Gastrocnemius medialis (tissue), 4 donors: ENCODE data around the gene SYNJ2.

ENCODE experiments used
- POLR2A ChIP-seq, 2 donors: fragments of 450-650 bp; IDR thresholded peaks; one replicate each; pipeline ENCODE4 v1.6.1; 2017; ENCODE audit warnings: antibody characterized with exemption in 2 of 2, mild to moderate bottlenecking in 2 of 2, moderate library complexity in 2 of 2
- TF ChIP-seq, protein P1 (sequence below), 5 experiments: fragments of 450-650 bp in 3 of 5; fragments of 200-600 bp in 2 of 5; sonication (generic) in 2 of 5; IDR thresholded peaks in 4 of 5; conservative IDR thresholded peaks in 1 of 5; 1 replicate in 4 of 5; 2 replicates in 1 of 5; pipeline ENCODE4 v1.5.1; 2016 to 2019; ENCODE audit warnings: antibody characterized with exemption in 5 of 5, mild to moderate bottlenecking in 3 of 5, moderate library complexity in 3 of 5

GRCh38 chr6:158047127-158047518, 65.5 kb downstream of the SYNJ2 start:
- TF ChIP-seq, protein P1, sequence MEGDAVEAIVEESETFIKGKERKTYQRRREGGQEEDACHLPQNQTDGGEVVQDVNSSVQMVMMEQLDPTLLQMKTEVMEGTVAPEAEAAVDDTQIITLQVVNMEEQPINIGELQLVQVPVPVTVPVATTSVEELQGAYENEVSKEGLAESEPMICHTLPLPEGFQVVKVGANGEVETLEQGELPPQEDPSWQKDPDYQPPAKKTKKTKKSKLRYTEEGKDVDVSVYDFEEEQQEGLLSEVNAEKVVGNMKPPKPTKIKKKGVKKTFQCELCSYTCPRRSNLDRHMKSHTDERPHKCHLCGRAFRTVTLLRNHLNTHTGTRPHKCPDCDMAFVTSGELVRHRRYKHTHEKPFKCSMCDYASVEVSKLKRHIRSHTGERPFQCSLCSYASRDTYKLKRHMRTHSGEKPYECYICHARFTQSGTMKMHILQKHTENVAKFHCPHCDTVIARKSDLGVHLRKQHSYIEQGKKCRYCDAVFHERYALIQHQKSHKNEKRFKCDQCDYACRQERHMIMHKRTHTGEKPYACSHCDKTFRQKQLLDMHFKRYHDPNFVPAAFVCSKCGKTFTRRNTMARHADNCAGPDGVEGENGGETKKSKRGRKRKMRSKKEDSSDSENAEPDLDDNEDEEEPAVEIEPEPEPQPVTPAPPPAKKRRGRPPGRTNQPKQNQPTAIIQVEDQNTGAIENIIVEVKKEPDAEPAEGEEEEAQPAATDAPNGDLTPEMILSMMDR (IDR thresholded peaks at IDR 0.05 in 4 of 5, conservative IDR thresholded peaks at IDR 0.05 in 1 of 5) = no peak
- peak; percentile 39 to 54 for TF ChIP-seq POLR2A (IDR thresholded peaks at IDR 0.05)
